NCI-H1417 treated with DMSO at 0.1 percent for 48 hours (cell line): ENCODE measurements around the gene KLHL2.

Experiments used
- DNase-seq: peaks from one replicate; lab custom pipeline; 2025; lab: John Stamatoyannopoulos, UW

KLHL2 gene

DNA sequence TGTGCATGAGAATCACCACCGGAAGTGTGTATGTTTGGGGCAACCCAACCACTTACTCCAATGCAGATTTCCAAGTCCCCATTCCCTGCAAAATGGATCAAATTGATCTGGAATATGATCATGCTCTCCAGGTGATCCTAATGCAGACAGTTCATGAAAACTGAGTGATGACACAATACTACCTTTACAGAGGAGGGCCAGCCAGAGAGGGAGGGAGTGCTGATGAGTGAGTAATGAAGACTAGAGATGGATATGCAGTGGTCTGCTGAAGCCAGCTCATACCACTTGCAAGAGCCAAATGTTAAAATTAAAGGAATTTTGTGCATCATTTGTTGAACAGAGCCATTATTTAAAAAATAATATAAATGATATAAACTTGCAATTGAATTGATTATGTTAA lies 161.2 kb downstream of the KLHL2 start:
- DNase-seq, result no peak

- no peak for DNase-seq
Measured at GRCh38 chr4:165369522-165369921, 162.2 kb downstream of the KLHL2 start.

GRCh38 chr4:165370530-165370929 lies 163.2 kb downstream of the KLHL2 start:
- DNase-seq, result no peak
